HepG2 (cell line): Measurements from ENCODE around the gene SCRT2. TPM values are rescaled to one million over a fixed set of nuclear protein-coding genes. Genes with fewer than 3 reads are reported as not detected.

ENCODE experiments used
- ATAC-seq: fragments of 200-7000 bp; cut with Tn5 transposase; 3 replicates; pipeline ENCODE4 v1.9.1; 2020; ENCODE audit warnings: mild to moderate bottlenecking, moderate library complexity
- BruUV-seq: library from RNA; stranded (reverse); fragments of 400-500 nt; replicated peaks from 2 replicates; lab custom pipeline; 2021; lab: Mats Ljungman, UMichigan
- CTCF ChIA-PET: fragments of 300-600 bp; formaldehyde crosslinking; extraction: SDS; loops from one replicate; lab custom pipeline; 2021; ENCODE audit warnings: low total read pairs, inconsistent platforms, low intra/inter-chr PET ratio; lab: Yijun Ruan, JAX
- POLR2A ChIA-PET: fragments of 350-600 bp; sonication (Branson Sonifier 250); formaldehyde crosslinking; loops from one replicate; lab custom pipeline; 2020; ENCODE audit warnings: antibody characterized with exemption, inconsistent platforms; lab: Yijun Ruan, JAX
- DNase-seq: peaks from one replicate; pipeline ENCODE4 v3.0.0-alpha.2; 2015; ENCODE audit warnings: low spot score
- FAIRE-seq: peaks from 3 replicates; lab custom pipeline; 2011; peaks lifted over from hg19 to GRCh38; lab: Jason Lieb, UNC
- H2AFZ ChIP-seq: one replicate; pipeline ENCODE4 v1.6.1; 2011; ENCODE audit warnings: low read length, inconsistent platforms
- H3K27ac ChIP-seq: fragments of 300-600 bp; 3 replicates; pipeline ENCODE4 v1.8.0; 2011; ENCODE audit warnings: mixed run types, mild to moderate bottlenecking, mixed read lengths, low read length, inconsistent platforms; ENCODE audit not compliant: insufficient read depth; ENCODE audit errors: extremely low read length
- H3K27me3 ChIP-seq, 2 experiments: fragments of 200-600 bp in 1 of 2; 2 replicates in 1 of 2; 3 replicates in 1 of 2; pipeline versions ENCODE4 v1.6.0 to v1.8.0; 2011; ENCODE audit warnings: low read length in 2 of 2, mild to moderate bottlenecking in 2 of 2, moderate library complexity in 2 of 2, inconsistent platforms in 1 of 2; ENCODE audit not compliant: insufficient read depth in 2 of 2, control insufficient read depth in 1 of 2
- H3K36me3 ChIP-seq, 2 experiments: fragments of 200-600 bp in 1 of 2; replicated peaks in 1 of 2; 2 replicates in 1 of 2; 3 replicates in 1 of 2; pipeline versions ENCODE4 v1.5.1 to v1.8.0; 2011; ENCODE audit warnings: low read length in 2 of 2, inconsistent platforms in 1 of 2; ENCODE audit not compliant: insufficient read depth in 2 of 2, control insufficient read depth in 1 of 2
- H3K4me1 ChIP-seq: 2 replicates; pipeline ENCODE4 v1.5.1; 2012; ENCODE audit warnings: low read length, inconsistent platforms; ENCODE audit not compliant: insufficient read depth
- H3K4me2 ChIP-seq: 2 replicates; pipeline ENCODE4 v1.6.0; 2011; ENCODE audit warnings: low read depth, low read length, inconsistent platforms
- H3K4me3 ChIP-seq, 3 experiments: fragments of 200-600 bp in 1 of 3; sonication (generic), shearing (Covaris generic) in 1 of 3; replicated peaks in 1 of 3; 2 replicates each; pipeline ENCODE4 v1.5.1; 2011 to 2016; ENCODE audit warnings: low read length in 3 of 3, inconsistent platforms in 2 of 3, low read depth in 2 of 3, mild to moderate bottlenecking in 2 of 3, control low read depth in 1 of 3, mixed read lengths in 1 of 3; ENCODE audit not compliant: insufficient read depth in 1 of 3
- H3K79me2 ChIP-seq: one replicate; pipeline ENCODE4 v1.6.1; 2011; ENCODE audit warnings: low read length, inconsistent platforms; ENCODE audit not compliant: insufficient read depth
- H3K9ac ChIP-seq: 2 replicates; pipeline ENCODE4 v1.6.0; 2011; ENCODE audit warnings: mild to moderate bottlenecking, low read depth, low read length, inconsistent platforms; ENCODE audit not compliant: insufficient read depth
- H3K9me3 ChIP-seq: 2 replicates; pipeline ENCODE4 v1.5.1; 2012; ENCODE audit warnings: mild to moderate bottlenecking, low read length
- H4K20me1 ChIP-seq: 2 replicates; pipeline ENCODE4 v1.6.0; 2011; ENCODE audit warnings: inconsistent platforms, mild to moderate bottlenecking, low read length, moderate library complexity; ENCODE audit not compliant: insufficient read depth
- HNRNPH1 ChIP-seq: fragments of 200-400 bp; formaldehyde crosslinking; optimal IDR thresholded peaks from 2 replicates; pipeline ENCODE3; 2017; ENCODE audit warnings: mild to moderate bottlenecking, low read depth, low read length
- MLLT10 ChIP-seq: sonication (generic); formaldehyde crosslinking; IDR thresholded peaks from 2 replicates; pipeline ENCODE4 v1.4.0; 2020; ENCODE audit warnings: missing genetic modification reagents
- NBN ChIP-seq: fragments of 450-650 bp; conservative IDR thresholded peaks from 2 replicates; pipeline ENCODE4 v1.6.1; 2017
- RBAK ChIP-seq: sonication (generic); formaldehyde crosslinking; IDR thresholded peaks from 2 replicates; pipeline ENCODE4 v1.5.1; 2020; ENCODE audit warnings: mild to moderate bottlenecking, missing genetic modification reagents
- RXRA ChIP-seq: sonication (generic); formaldehyde crosslinking; IDR thresholded peaks from 2 replicates; pipeline ENCODE4 v1.5.1; 2020; ENCODE audit warnings: missing genetic modification reagents
- RXRB ChIP-seq: IDR thresholded peaks from 2 replicates; pipeline ENCODE4 v1.6.1; 2016; ENCODE audit warnings: borderline replicate concordance, missing genetic modification reagents, missing compliant biosample characterization
- SETDB1 ChIP-seq: sonication (generic); formaldehyde crosslinking; IDR thresholded peaks from 2 replicates; pipeline ENCODE4 v1.5.1; 2020; ENCODE audit warnings: missing genetic modification reagents, mild to moderate bottlenecking, borderline replicate concordance
- SMYD3 ChIP-seq: sonication (generic); formaldehyde crosslinking; IDR thresholded peaks from 2 replicates; pipeline ENCODE4 v1.8.1; 2023; ENCODE audit warnings: mild to moderate bottlenecking, missing genetic modification reagents
- ZBTB21 ChIP-seq: sonication (generic); formaldehyde crosslinking; IDR thresholded peaks from 2 replicates; pipeline ENCODE4 v1.4.0; 2020; ENCODE audit warnings: missing genetic modification reagents
- ZBTB44 ChIP-seq: sonication (generic); formaldehyde crosslinking; IDR thresholded peaks from 2 replicates; pipeline ENCODE4 v1.4.0; 2020; ENCODE audit warnings: missing genetic modification reagents
- ZHX1 ChIP-seq: sonication (generic); formaldehyde crosslinking; IDR thresholded peaks from 2 replicates; pipeline ENCODE4 v1.8.1; 2022; ENCODE audit warnings: low read depth, mild to moderate bottlenecking, missing genetic modification reagents
- ZNF143 ChIP-seq: sonication (generic); formaldehyde crosslinking; IDR thresholded peaks from 2 replicates; pipeline ENCODE4 v1.4.0; 2020; ENCODE audit warnings: missing genetic modification reagents
- ZNF230 ChIP-seq: sonication (generic); formaldehyde crosslinking; IDR thresholded peaks from 2 replicates; pipeline ENCODE4 v1.4.0; 2020; ENCODE audit warnings: mild to moderate bottlenecking, missing genetic modification reagents
- ZNF263 ChIP-seq: sonication (generic); formaldehyde crosslinking; IDR thresholded peaks from 2 replicates; pipeline ENCODE4 v1.4.0; 2020; ENCODE audit warnings: missing genetic modification reagents
- ZNF552 ChIP-seq: sonication (generic); formaldehyde crosslinking; IDR thresholded peaks from 2 replicates; pipeline ENCODE4 v1.9.0; 2022; ENCODE audit warnings: missing genetic modification reagents, mild to moderate bottlenecking, borderline replicate concordance
- ZNF841 ChIP-seq: sonication (generic); formaldehyde crosslinking; IDR thresholded peaks from 2 replicates; pipeline ENCODE4 v1.8.1; 2023; ENCODE audit warnings: missing genetic modification reagents, borderline replicate concordance
- WGBS: methylation state at CpG from one replicate; pipeline ENCODE4 v1.1.6; 2017; ENCODE audit warnings: low lambda C conversion rate; 5-methylcytosine and 5-hydroxymethylcytosine counted together
- in situ Hi-C: cut with HindIII; loops from 2 replicates; pipeline ENCODE4 v1.10.0; 2017; ENCODE audit warnings: low pct_unique_long_range_greater_than_20kb; ENCODE audit not compliant: extremely low pct_ligation_motif_present
- intact Hi-C: fragments of 100-400 bp; cut with micrococcal nuclease; formaldehyde crosslinking; loops from one replicate; pipeline ENCODE4 v1.10.0; 2022; ENCODE audit not compliant: unreplicated experiment
- polyA plus RNA-seq, 8 experiments: library from polyadenylated mRNA; depleted of rRNA in 3 of 8; stranded (reverse) in 7 of 8; unstranded in 1 of 8; fragments of >200 nt; fragmentation: Illumina TruSeq in 4 of 8; extraction: Trizol in 4 of 8; gene quantifications; 2 replicates each; pipeline versions ENCODE4 v1.2.1 to v1.2.3, GENCODE V29; 2011 to 2016; ENCODE audit warnings: low read depth in 4 of 8, missing spikeins in 1 of 8, mixed read lengths in 1 of 8; ENCODE audit not compliant: insufficient read depth in 1 of 8
- total RNA-seq, 5 experiments: library from RNA; depleted of rRNA; stranded (reverse); fragments of >200 nt; fragmentation: Illumina TruSeq; extraction: Trizol; gene quantifications; 2 replicates each; pipeline ENCODE4 v1.2.3, GENCODE V29; 2016; ENCODE audit warnings: low read depth in 1 of 5

Gene SCRT2
- total and polyA plus RNA-seq, 2 of the 13 experiments (the other 11 are each of a cell fraction or from before 2014, with no cell fraction given): not detected

- no peak for DNase-seq
- H3K4me2 ChIP-seq: no peak overlapping the region
- 69% methylated on average over 65 of the region's 65 CpGs for WGBS
Measured at GRCh38 chr20:709991-710779, 34.6 kb upstream of the SCRT2 start.

DNA sequence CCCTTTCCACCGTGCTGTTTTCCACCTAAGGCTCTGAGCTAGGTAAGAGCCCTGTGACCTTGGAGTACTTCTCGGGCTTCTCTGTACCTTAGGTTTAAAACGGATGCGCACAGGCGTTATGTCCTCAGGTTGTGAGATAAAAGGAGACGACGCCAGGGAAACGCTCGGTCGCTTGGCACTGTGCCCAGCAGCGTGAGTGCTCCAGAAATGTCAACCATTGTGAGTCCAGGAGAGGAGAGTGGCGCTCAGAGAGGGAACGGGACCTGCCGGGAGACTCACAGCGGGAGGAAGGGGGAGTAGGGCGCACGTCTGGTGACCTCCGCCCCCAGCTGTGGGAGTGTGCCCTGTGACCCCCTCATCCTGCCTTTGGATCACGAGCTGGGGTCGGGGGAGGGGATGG lies 33.8 kb upstream of the SCRT2 start:
- no peaks in the 10 kb centered on the region for H3K36me3 ChIP-seq
- no peak for ATAC-seq
- no peak for FAIRE-seq
- in situ Hi-C loops (no loop called here), intact Hi-C loops (no loop called here)
- H3K4me2 ChIP-seq: no peak overlapping the region
- no peak for DNase-seq
- H3K9ac ChIP-seq: no peak overlapping the region
- no peak overlapping the region for H3K27ac ChIP-seq
- H3K4me3 ChIP-seq: no peak overlapping the region
- no peaks in the 10 kb centered on the region for H3K79me2 ChIP-seq
- H2AFZ ChIP-seq: no peak overlapping the region
- CTCF ChIA-PET: no interaction called here
- BruUV-seq: no TSS peak
- POLR2A ChIA-PET: no interaction called here
- no peaks in the 10 kb centered on the region for H3K4me1 ChIP-seq
- H3K27me3 ChIP-seq: peaks cover 2 to 12% of the 10 kb centered on the region in 2 experiments; a peak in 1 of 5 replicates
- H3K9me3 ChIP-seq: peaks cover 8% of the 10 kb centered on the region
- H4K20me1 ChIP-seq: no peaks in the 10 kb centered on the region
- WGBS: 15% methylated on average over 20 of the region's 20 CpGs
- TF ChIP-seq RXRB (CRISPR knock-in tag) (no peak), SETDB1 (no peak), ZBTB44 (no peak), SMYD3 (no peak), ZNF263 (0 out of 2 replicates have a peak, but pooled peaks have one; percentile 43), ZHX1 (CRISPR knock-in tag) (no peak), ZNF552 (no peak), HNRNPH1 (no peak), ZNF143 (CRISPR knock-in tag) (no peak)

More at GRCh38 chr20:709991-710779, 34.6 kb upstream of the SCRT2 start:
- Histone ChIP-seq H4K20me1 (no peaks in the 10 kb centered on the region), H3K36me3 (no peaks in the 10 kb centered on the region), H3K4me3 (no peak overlapping the region), H3K27ac (no peak overlapping the region), H3K79me2 (no peaks in the 10 kb centered on the region), H2AFZ (no peak overlapping the region), H3K9me3 (peaks cover 8% of the 10 kb centered on the region), H3K9ac (no peak overlapping the region), H3K4me1 (no peaks in the 10 kb centered on the region), H3K27me3 (peaks cover 2 to 10% of the 10 kb centered on the region in 2 experiments; a peak in 1 of 5 replicates)
- TF ChIP-seq RBAK: no peak
- TF ChIP-seq MLLT10: no peak
- TF ChIP-seq SMYD3: no peak
- no peak for TF ChIP-seq RXRA (CRISPR knock-in tag)
- no peak for TF ChIP-seq NBN
- TF ChIP-seq ZNF230 (CRISPR knock-in tag): no peak
- TF ChIP-seq ZNF841: no peak
- no peak for TF ChIP-seq ZBTB21
- in situ Hi-C loops (no loop called here), intact Hi-C loops (no loop called here)
- ChIA-PET CTCF (no interaction called here), POLR2A (no interaction called here)
- no TSS peak for BruUV-seq
- ATAC-seq (no peak), FAIRE-seq (no peak)
